HG02642 (cell line): ENCODE data around the gene ZC2HC1B.

Source experiments
- ATAC-seq: cut with Tn5 transposase; IDR thresholded peaks from one replicate; pipeline ENCODE4 v1.9.1; 2021; ENCODE audit warnings: mild to moderate bottlenecking; ENCODE audit not compliant: unreplicated experiment, poor library complexity

The ZC2HC1B gene

GRCh38 chr6:143958839-143959399, 94.6 kb downstream of the ZC2HC1B start:
- no peak for ATAC-seq

- ATAC-seq = no peak
Measured at GRCh38 chr6:143959927-143960326, 95.7 kb downstream of the ZC2HC1B start.

- ATAC-seq = no peak
Measured at GRCh38 chr6:143961066-143961465, 96.8 kb downstream of the ZC2HC1B start.

GRCh38 chr6:143961886-143962878, 97.9 kb downstream of the ZC2HC1B start:
- no peak for ATAC-seq

- ATAC-seq = no peak
Measured at GRCh38 chr6:143963158-143963919, 99.1 kb downstream of the ZC2HC1B start.

GRCh38 chr6:143964674-143965081, 100.4 kb downstream of the ZC2HC1B start:
- ATAC-seq = no peak

- ATAC-seq = no peak
Measured at GRCh38 chr6:143965503-143966171, 101.4 kb downstream of the ZC2HC1B start.

GRCh38 chr6:143966312-143966711, 102.0 kb downstream of the ZC2HC1B start:
- no peak for ATAC-seq

- ATAC-seq = no peak
Measured at GRCh38 chr6:143967706-143968376, 103.6 kb downstream of the ZC2HC1B start.

- ATAC-seq = no peak
Measured at GRCh38 chr6:143969077-143969476, 104.8 kb downstream of the ZC2HC1B start.

- no peak for ATAC-seq
Measured at GRCh38 chr6:143970456-143971218, 106.4 kb downstream of the ZC2HC1B start.

GRCh38 chr6:143971482-143972205, 107.4 kb downstream of the ZC2HC1B start:
- no peak for ATAC-seq

GRCh38 chr6:143973097-143973966, 109.1 kb downstream of the ZC2HC1B start:
- no peak for ATAC-seq

GRCh38 chr6:143974089-143974488, 109.8 kb downstream of the ZC2HC1B start:
- ATAC-seq = no peak

GRCh38 chr6:143976806-143977349, 112.6 kb downstream of the ZC2HC1B start:
- ATAC-seq = no peak

- no peak for ATAC-seq
Measured at GRCh38 chr6:143980921-143981320, 116.6 kb downstream of the ZC2HC1B start.

- no peak for ATAC-seq
Measured at GRCh38 chr6:143982968-143983367, 118.7 kb downstream of the ZC2HC1B start.
